Muscle of back (tissue), 11 donors: Measurements from ENCODE around the gene NRG2. TPM values are rescaled to one million over a fixed set of nuclear protein-coding genes. Genes with fewer than 3 reads are reported as not detected.

Experiments
- DNase-seq, 3 donors: peaks; one replicate each; pipeline versions ENCODE4 v3.0.0 to v3.0.0-alpha.2; 2013
- polyA plus RNA-seq, 10 donors: library from polyadenylated mRNA; unstranded; fragments of 120-200 nt; gene quantifications; one replicate each; pipeline ENCODE4 v1.2.1, GENCODE V29; 2013; ENCODE audit not compliant: insufficient read length in 10 of 10

Gene NRG2
- polyA plus RNA-seq, 10 donors = 0.64 to 2.1 (median 1.5) TPM

GRCh38 chr5:140012443-140012842 is 30.7 kb downstream of the NRG2 start:
- DNase-seq = no peak

GRCh38 chr5:140011297-140011802 is 31.7 kb downstream of the NRG2 start:
- DNase-seq = peak; percentile 8 to 43 (median 23)

GRCh38 chr5:140010798-140011197 is 32.3 kb downstream of the NRG2 start:
- DNase-seq = no peak

- DNase-seq = no peak
Measured at GRCh38 chr5:140007311-140007710, 35.8 kb downstream of the NRG2 start.

- no peak for DNase-seq
Measured at GRCh38 chr5:140005145-140005591, 37.9 kb downstream of the NRG2 start.

GRCh38 chr5:140004174-140004573 is 38.9 kb downstream of the NRG2 start:
- DNase-seq = no peak

GRCh38 chr5:140003519-140003918 is 39.6 kb downstream of the NRG2 start:
- no peak for DNase-seq

GRCh38 chr5:140000332-140000731 is 42.8 kb downstream of the NRG2 start:
- no peak for DNase-seq

- no peak for DNase-seq
Measured at GRCh38 chr5:139998837-139999236, 44.3 kb downstream of the NRG2 start.

GRCh38 chr5:139997276-139997675 is 45.8 kb downstream of the NRG2 start:
- no peak for DNase-seq

- no peak for DNase-seq
Measured at GRCh38 chr5:139995929-139996328, 47.2 kb downstream of the NRG2 start.

GRCh38 chr5:139994234-139994633 is 48.9 kb downstream of the NRG2 start:
- no peak for DNase-seq

- peak in 1 of 3 donors; percentile 78 for DNase-seq
Measured at GRCh38 chr5:139985733-139986132, 57.4 kb downstream of the NRG2 start.

- DNase-seq = no peak
Measured at GRCh38 chr5:139985290-139985689, 57.8 kb downstream of the NRG2 start.

- DNase-seq = no peak
Measured at GRCh38 chr5:139984816-139985215, 58.3 kb downstream of the NRG2 start.

- no peak for DNase-seq
Measured at GRCh38 chr5:139982975-139983240, 60.2 kb downstream of the NRG2 start.

GRCh38 chr5:139982157-139982974 is 60.7 kb downstream of the NRG2 start:
- peak in 1 of 3 donors; percentile 30 for DNase-seq

GRCh38 chr5:139980765-139981164 is 62.3 kb downstream of the NRG2 start:
- no peak for DNase-seq

- no peak for DNase-seq
Measured at GRCh38 chr5:139979943-139980342, 63.2 kb downstream of the NRG2 start.

GRCh38 chr5:139979518-139979917 is 63.6 kb downstream of the NRG2 start:
- DNase-seq = no peak

GRCh38 chr5:139976703-139977102 is 66.4 kb downstream of the NRG2 start:
- no peak for DNase-seq

- DNase-seq = no peak
Measured at GRCh38 chr5:139975942-139976341, 67.2 kb downstream of the NRG2 start.

GRCh38 chr5:139975306-139975705 is 67.8 kb downstream of the NRG2 start:
- no peak for DNase-seq

GRCh38 chr5:139974661-139975060 is 68.4 kb downstream of the NRG2 start:
- DNase-seq = peak in 1 of 3 donors; percentile 22
